ENCODE measurements around the gene EXOSC9. TPM values are rescaled to one million over a fixed set of nuclear protein-coding genes. Genes with fewer than 3 reads are reported as not detected.

Gene EXOSC9
- total and polyA plus RNA-seq, 4 donors, result 5.3 to 20.0 (median 10.0) TPM

- Histone ChIP-seq H3K4me1 (ENCODE audit: control insufficient read depth in 4 of 4, insufficient read depth in 4 of 4, low read length in 3 of 4) (peaks cover 4 to 8% (median 7%) of the 10 kb centered on the region in 4 donors), H3K9ac (ENCODE audit: low read depth in 1 of 2, low read length in 2 of 2) (no peak overlapping the region), H3K9me3 (ENCODE audit: control insufficient read depth in 4 of 4, low read length in 3 of 4) (no peaks in the 10 kb centered on the region), H3K36me3 (ENCODE audit: control insufficient read depth in 4 of 4, insufficient read depth in 3 of 4, low read depth in 1 of 4, low read length in 3 of 4) (peaks cover 4 to 61% (median 38%) of the 10 kb centered on the region in 4 donors), H3K27ac (ENCODE audit: low read depth in 1 of 2, low read length in 2 of 2) (no peak overlapping the region), H3K4me3 (ENCODE audit: low read depth in 1 of 3, low read length in 3 of 3) (no peak overlapping the region), H3K27me3 (ENCODE audit: control insufficient read depth in 4 of 4, insufficient read depth in 4 of 4, low read length in 3 of 4) (no peaks in the 10 kb centered on the region)
- DNase-seq (ENCODE audit: low spot score), result no peak
- TF ChIP-seq, protein P1, sequence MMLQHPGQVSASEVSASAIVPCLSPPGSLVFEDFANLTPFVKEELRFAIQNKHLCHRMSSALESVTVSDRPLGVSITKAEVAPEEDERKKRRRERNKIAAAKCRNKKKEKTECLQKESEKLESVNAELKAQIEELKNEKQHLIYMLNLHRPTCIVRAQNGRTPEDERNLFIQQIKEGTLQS (IDR thresholded peaks at IDR 0.05), result no peak
- no peak for TF ChIP-seq JUND (IDR thresholded peaks at IDR 0.05)
- no peak for TF ChIP-seq EGR1 (IDR thresholded peaks at IDR 0.05; ENCODE audit: low read depth in 2 of 2)
- TF ChIP-seq RAD21 (IDR thresholded peaks at IDR 0.05), result no peak
- TF ChIP-seq NR2F2 (IDR thresholded peaks at IDR 0.05), result no peak
- no peak for TF ChIP-seq FOXA1 (IDR thresholded peaks at IDR 0.05)
- TF ChIP-seq ZBTB33 (IDR thresholded peaks at IDR 0.05), result no peak
- TF ChIP-seq TAF1 (conservative IDR thresholded peaks at IDR 0.05), result no peak
- TF ChIP-seq HNF4G (IDR thresholded peaks at IDR 0.05), result no peak
- TF ChIP-seq FOXA2 (IDR thresholded peaks at IDR 0.05), result no peak
- no peak for TF ChIP-seq SP1 (IDR thresholded peaks at IDR 0.05)
- TF ChIP-seq, protein P2, sequence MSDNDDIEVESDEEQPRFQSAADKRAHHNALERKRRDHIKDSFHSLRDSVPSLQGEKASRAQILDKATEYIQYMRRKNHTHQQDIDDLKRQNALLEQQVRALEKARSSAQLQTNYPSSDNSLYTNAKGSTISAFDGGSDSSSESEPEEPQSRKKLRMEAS (IDR thresholded peaks at IDR 0.05), result no peak
- no peak for TF ChIP-seq YY1 (IDR thresholded peaks at IDR 0.05)
- TF ChIP-seq, protein P3, sequence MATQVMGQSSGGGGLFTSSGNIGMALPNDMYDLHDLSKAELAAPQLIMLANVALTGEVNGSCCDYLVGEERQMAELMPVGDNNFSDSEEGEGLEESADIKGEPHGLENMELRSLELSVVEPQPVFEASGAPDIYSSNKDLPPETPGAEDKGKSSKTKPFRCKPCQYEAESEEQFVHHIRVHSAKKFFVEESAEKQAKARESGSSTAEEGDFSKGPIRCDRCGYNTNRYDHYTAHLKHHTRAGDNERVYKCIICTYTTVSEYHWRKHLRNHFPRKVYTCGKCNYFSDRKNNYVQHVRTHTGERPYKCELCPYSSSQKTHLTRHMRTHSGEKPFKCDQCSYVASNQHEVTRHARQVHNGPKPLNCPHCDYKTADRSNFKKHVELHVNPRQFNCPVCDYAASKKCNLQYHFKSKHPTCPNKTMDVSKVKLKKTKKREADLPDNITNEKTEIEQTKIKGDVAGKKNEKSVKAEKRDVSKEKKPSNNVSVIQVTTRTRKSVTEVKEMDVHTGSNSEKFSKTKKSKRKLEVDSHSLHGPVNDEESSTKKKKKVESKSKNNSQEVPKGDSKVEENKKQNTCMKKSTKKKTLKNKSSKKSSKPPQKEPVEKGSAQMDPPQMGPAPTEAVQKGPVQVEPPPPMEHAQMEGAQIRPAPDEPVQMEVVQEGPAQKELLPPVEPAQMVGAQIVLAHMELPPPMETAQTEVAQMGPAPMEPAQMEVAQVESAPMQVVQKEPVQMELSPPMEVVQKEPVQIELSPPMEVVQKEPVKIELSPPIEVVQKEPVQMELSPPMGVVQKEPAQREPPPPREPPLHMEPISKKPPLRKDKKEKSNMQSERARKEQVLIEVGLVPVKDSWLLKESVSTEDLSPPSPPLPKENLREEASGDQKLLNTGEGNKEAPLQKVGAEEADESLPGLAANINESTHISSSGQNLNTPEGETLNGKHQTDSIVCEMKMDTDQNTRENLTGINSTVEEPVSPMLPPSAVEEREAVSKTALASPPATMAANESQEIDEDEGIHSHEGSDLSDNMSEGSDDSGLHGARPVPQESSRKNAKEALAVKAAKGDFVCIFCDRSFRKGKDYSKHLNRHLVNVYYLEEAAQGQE (IDR thresholded peaks at IDR 0.05), result no peak
- TF ChIP-seq RXRA (IDR thresholded peaks at IDR 0.05), result no peak
- TF ChIP-seq GABPA (IDR thresholded peaks at IDR 0.05 in 1 of 2, conservative IDR thresholded peaks at IDR 0.05 in 1 of 2), result no peak
- TF ChIP-seq, protein P4, sequence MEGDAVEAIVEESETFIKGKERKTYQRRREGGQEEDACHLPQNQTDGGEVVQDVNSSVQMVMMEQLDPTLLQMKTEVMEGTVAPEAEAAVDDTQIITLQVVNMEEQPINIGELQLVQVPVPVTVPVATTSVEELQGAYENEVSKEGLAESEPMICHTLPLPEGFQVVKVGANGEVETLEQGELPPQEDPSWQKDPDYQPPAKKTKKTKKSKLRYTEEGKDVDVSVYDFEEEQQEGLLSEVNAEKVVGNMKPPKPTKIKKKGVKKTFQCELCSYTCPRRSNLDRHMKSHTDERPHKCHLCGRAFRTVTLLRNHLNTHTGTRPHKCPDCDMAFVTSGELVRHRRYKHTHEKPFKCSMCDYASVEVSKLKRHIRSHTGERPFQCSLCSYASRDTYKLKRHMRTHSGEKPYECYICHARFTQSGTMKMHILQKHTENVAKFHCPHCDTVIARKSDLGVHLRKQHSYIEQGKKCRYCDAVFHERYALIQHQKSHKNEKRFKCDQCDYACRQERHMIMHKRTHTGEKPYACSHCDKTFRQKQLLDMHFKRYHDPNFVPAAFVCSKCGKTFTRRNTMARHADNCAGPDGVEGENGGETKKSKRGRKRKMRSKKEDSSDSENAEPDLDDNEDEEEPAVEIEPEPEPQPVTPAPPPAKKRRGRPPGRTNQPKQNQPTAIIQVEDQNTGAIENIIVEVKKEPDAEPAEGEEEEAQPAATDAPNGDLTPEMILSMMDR (IDR thresholded peaks at IDR 0.05; ENCODE audit: low read depth, low read length, missing input control), result no peak
- TF ChIP-seq HNF4A (conservative IDR thresholded peaks at IDR 0.05), result no peak
- 86% methylated on average over 4 of the region's 4 CpGs for WGBS
Measured at GRCh38 chr4:121806411-121806810, 5.3 kb downstream of the EXOSC9 start.
